HG02642 (cell line): Measurements from ENCODE around the gene SLCO1B3.
"Not testable (repeated sequence)": the region's sequence is repeated elsewhere in the genome, so short reads cannot be mapped to it uniquely, and the experiment has no call there.

Source experiments
- ATAC-seq: cut with Tn5 transposase; IDR thresholded peaks from one replicate; pipeline ENCODE4 v1.9.1; 2021; ENCODE audit warnings: mild to moderate bottlenecking; ENCODE audit not compliant: unreplicated experiment, poor library complexity

The SLCO1B3 gene

GRCh38 chr12:20810487-20810886 is at the start of gene SLCO1B3:
SLCO1B3 (plus strand) TSS chr12:20810705; CDS start chr12:20815739, 5,034 bp downstream.
- ATAC-seq: no peak

- no peak for ATAC-seq
Measured at GRCh38 chr12:20777420-20777819, 33.1 kb upstream of the SLCO1B3 start.

GRCh38 chr12:20778969-20779368 is 31.5 kb upstream of the SLCO1B3 start:
- ATAC-seq: no peak

GRCh38 chr12:20779971-20780370 is 30.5 kb upstream of the SLCO1B3 start:
- ATAC-seq: not testable (repeated sequence)

- ATAC-seq: not testable (repeated sequence)
Measured at GRCh38 chr12:20783796-20784357, 26.6 kb upstream of the SLCO1B3 start.

GRCh38 chr12:20792971-20793370 is 17.5 kb upstream of the SLCO1B3 start:
- no peak for ATAC-seq

- ATAC-seq: no peak
Measured at GRCh38 chr12:20798554-20798953, 12.0 kb upstream of the SLCO1B3 start.

- ATAC-seq: no peak
Measured at GRCh38 chr12:20800160-20800559, 10.3 kb upstream of the SLCO1B3 start.

GRCh38 chr12:20801035-20801434 is 9.5 kb upstream of the SLCO1B3 start:
- ATAC-seq: no peak

GRCh38 chr12:20805921-20806320 is 4.6 kb upstream of the SLCO1B3 start:
- no peak for ATAC-seq

GRCh38 chr12:20807192-20808080 is 3.1 kb upstream of the SLCO1B3 start:
- no peak for ATAC-seq

GRCh38 chr12:20808521-20808920 is 2.0 kb upstream of the SLCO1B3 start:
- ATAC-seq: no peak

GRCh38 chr12:20815574-20815973 is 5.1 kb downstream of the SLCO1B3 start:
- ATAC-seq: no peak

GRCh38 chr12:20822415-20822814 is 11.9 kb downstream of the SLCO1B3 start:
- ATAC-seq: no peak

- no peak for ATAC-seq
Measured at GRCh38 chr12:20822925-20823324, 12.4 kb downstream of the SLCO1B3 start.

- ATAC-seq: no peak
Measured at GRCh38 chr12:20829919-20830318, 19.4 kb downstream of the SLCO1B3 start.

- no peak for ATAC-seq
Measured at GRCh38 chr12:20830456-20830855, 20.0 kb downstream of the SLCO1B3 start.

- ATAC-seq: no peak
Measured at GRCh38 chr12:20832911-20833310, 22.4 kb downstream of the SLCO1B3 start.

GRCh38 chr12:20852649-20853048 is 42.1 kb downstream of the SLCO1B3 start:
- no peak for ATAC-seq

- no peak for ATAC-seq
Measured at GRCh38 chr12:20863056-20863455, 52.6 kb downstream of the SLCO1B3 start.

GRCh38 chr12:20865873-20866272 is 55.4 kb downstream of the SLCO1B3 start:
- ATAC-seq: no peak

- ATAC-seq: no peak
Measured at GRCh38 chr12:20868277-20868676, 57.8 kb downstream of the SLCO1B3 start.
